Panc1 (cell line): ENCODE data around the gene TXNRD1.

ENCODE experiments used
- POLR2AphosphoS5 ChIP-seq: IDR thresholded peaks from 2 replicates; pipeline ENCODE4 v1.6.1; 2012; ENCODE audit warnings: mild to moderate bottlenecking, low read depth, low read length, moderate library complexity
- REST ChIP-seq, 2 experiments: IDR thresholded peaks; 2 replicates each; pipeline ENCODE4 v1.6.1; 2011 to 2012; ENCODE audit warnings: low read depth in 2 of 2, control low read depth in 1 of 2, low read length in 1 of 2, mild to moderate bottlenecking in 1 of 2, moderate library complexity in 1 of 2; ENCODE audit not compliant: insufficient read depth in 1 of 2
- SIN3A ChIP-seq: IDR thresholded peaks from 2 replicates; pipeline ENCODE4 v1.6.1; 2012; ENCODE audit warnings: low read depth, mild to moderate bottlenecking, low read length, moderate library complexity, borderline replicate concordance; ENCODE audit not compliant: insufficient read depth
- TCF7L2 ChIP-seq: IDR thresholded peaks from 2 replicates; pipeline ENCODE4 v1.6.1; 2011; ENCODE audit warnings: mild to moderate bottlenecking, low read depth, low read length, inconsistent platforms
- TF ChIP-seq, protein P1 (sequence below): fragments of 450-650 bp; IDR thresholded peaks from 2 replicates; pipeline ENCODE4 v1.5.1; 2017; ENCODE audit warnings: mild to moderate bottlenecking

DNA sequence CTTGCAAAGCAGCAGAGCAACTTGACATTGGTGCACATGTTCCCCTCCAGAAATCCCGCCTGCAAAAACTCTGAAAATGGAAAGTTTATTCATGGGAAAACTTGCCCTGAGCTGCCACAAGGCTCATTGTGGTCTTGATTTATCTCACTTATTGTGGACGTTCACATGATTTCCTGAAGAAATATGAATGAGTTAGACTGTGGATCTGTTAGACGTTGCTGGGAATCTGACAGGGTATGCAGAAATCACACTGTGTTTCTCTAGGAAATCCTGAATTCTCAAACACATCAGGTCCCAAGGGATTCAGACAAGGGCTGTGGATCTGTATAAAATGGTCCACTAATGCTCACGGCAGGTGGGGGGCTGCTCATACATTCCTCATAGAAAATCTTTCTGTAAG lies 160.2 kb downstream of the TXNRD1 start:
- TF ChIP-seq, protein P1, sequence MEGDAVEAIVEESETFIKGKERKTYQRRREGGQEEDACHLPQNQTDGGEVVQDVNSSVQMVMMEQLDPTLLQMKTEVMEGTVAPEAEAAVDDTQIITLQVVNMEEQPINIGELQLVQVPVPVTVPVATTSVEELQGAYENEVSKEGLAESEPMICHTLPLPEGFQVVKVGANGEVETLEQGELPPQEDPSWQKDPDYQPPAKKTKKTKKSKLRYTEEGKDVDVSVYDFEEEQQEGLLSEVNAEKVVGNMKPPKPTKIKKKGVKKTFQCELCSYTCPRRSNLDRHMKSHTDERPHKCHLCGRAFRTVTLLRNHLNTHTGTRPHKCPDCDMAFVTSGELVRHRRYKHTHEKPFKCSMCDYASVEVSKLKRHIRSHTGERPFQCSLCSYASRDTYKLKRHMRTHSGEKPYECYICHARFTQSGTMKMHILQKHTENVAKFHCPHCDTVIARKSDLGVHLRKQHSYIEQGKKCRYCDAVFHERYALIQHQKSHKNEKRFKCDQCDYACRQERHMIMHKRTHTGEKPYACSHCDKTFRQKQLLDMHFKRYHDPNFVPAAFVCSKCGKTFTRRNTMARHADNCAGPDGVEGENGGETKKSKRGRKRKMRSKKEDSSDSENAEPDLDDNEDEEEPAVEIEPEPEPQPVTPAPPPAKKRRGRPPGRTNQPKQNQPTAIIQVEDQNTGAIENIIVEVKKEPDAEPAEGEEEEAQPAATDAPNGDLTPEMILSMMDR = no peak
- TF ChIP-seq POLR2AphosphoS5 (no peak), SIN3A (no peak), REST (IDR thresholded peaks at IDR 0.05; ENCODE audit: insufficient read depth in 1 of 2, low read depth in 2 of 2, low read length in 1 of 2) (no peak), TCF7L2 (no peak)
